ENCODE results near the gene KCNH1.

Gene KCNH1

DNA sequence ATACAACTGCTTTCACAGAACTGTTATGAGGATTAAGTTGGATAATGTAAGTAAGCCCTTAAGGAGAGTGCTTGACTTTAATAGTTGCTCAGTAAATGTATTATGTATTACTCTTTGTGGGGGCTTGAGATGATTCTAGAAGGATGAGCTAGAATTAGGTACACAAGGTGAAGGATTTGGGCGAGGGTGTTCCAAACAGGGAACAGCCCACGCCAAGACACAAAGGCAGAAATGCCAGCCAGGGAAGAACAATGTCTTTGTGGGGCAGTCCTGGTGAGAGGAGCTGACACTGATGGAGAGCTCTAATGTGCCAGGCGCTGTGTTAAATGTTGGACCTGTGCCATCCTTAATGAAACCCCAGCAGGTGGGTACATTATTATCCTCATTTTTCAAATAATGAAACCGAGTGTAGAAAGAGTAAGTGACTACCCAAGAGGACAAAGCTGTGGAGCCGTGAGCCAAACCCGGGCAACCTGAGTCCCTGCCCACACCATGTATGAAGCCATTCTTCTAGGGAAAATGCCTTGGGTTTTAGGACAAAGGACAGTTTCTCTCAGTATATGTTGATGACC is 442.8 kb downstream of the KCNH1 start:
- Histone ChIP-seq H3K9ac (no peak overlapping the region), H3K27me3 (ENCODE audit: insufficient read depth, low read depth) (no peaks in the 10 kb centered on the region), H3K79me2 (ENCODE audit: insufficient read depth, low read depth) (no peaks in the 10 kb centered on the region), H3K27ac (no peak overlapping the region), H3K4me2 (no peak overlapping the region), H4K20me1 (ENCODE audit: insufficient read depth) (no peaks in the 10 kb centered on the region), H3K36me3 (ENCODE audit: insufficient read depth) (no peaks in the 10 kb centered on the region), H3K4me3 (IDR thresholded peaks at IDR 0.05; ENCODE audit: insufficient read depth, low read depth, low read length) (no peak overlapping the region), H3K4me1 (ENCODE audit: low read depth, poor library complexity, severe bottlenecking) (peaks cover 30% of the 10 kb centered on the region), H2AFZ (ENCODE audit: low read depth) (no peak overlapping the region)
- TF ChIP-seq, protein P1, sequence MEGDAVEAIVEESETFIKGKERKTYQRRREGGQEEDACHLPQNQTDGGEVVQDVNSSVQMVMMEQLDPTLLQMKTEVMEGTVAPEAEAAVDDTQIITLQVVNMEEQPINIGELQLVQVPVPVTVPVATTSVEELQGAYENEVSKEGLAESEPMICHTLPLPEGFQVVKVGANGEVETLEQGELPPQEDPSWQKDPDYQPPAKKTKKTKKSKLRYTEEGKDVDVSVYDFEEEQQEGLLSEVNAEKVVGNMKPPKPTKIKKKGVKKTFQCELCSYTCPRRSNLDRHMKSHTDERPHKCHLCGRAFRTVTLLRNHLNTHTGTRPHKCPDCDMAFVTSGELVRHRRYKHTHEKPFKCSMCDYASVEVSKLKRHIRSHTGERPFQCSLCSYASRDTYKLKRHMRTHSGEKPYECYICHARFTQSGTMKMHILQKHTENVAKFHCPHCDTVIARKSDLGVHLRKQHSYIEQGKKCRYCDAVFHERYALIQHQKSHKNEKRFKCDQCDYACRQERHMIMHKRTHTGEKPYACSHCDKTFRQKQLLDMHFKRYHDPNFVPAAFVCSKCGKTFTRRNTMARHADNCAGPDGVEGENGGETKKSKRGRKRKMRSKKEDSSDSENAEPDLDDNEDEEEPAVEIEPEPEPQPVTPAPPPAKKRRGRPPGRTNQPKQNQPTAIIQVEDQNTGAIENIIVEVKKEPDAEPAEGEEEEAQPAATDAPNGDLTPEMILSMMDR (conservative IDR thresholded peaks at IDR 0.05; ENCODE audit: low read depth, low read length): no peak

DNA sequence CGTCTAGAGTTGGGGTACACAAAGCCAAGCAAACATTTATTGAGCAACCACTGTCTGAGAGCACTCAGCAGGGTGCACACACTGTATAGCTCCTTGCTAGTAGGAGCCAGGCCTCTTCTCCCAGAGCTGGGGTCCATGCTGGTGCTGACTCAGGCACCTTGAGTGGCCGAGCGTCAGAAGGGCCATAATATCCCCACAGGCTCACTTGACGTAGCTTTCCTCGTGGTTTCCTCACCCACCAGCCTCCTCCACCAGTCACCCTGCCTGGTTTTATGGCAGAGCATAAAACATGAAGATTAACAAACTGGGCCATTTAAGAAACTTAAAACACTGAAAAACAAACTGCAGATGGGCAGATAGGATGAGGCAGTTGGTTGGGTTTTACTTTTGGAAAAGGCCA is 443.7 kb downstream of the KCNH1 start:
- Histone ChIP-seq H2AFZ (ENCODE audit: low read depth) (no peak overlapping the region), H3K79me2 (ENCODE audit: insufficient read depth, low read depth) (no peaks in the 10 kb centered on the region), H3K27me3 (ENCODE audit: insufficient read depth, low read depth) (no peaks in the 10 kb centered on the region)

DNA sequence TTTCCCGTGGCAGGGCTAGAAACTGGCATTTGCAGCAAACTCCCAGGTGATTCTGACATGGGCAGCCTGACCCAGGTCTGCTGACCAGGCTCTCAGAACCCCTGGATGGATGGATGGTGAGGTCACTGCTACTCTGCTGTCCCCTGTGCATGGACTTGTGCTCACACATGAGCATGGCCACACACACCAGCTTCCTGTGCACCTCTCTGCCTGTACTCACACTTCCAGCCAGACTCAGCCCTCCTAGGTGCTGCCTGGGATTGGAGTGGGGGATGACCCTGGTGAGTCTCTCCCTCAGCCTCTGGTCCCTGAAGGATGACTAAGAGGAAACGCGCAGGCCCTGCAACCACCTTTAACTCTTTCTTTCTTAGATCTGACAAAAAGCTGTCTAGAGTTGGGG is 444.1 kb downstream of the KCNH1 start:
- Histone ChIP-seq H3K4me2 (no peak overlapping the region), H3K79me2 (ENCODE audit: insufficient read depth, low read depth) (no peaks in the 10 kb centered on the region), H3K27ac (no peak overlapping the region), H3K27me3 (ENCODE audit: insufficient read depth, low read depth) (no peaks in the 10 kb centered on the region), H4K20me1 (ENCODE audit: insufficient read depth) (no peaks in the 10 kb centered on the region), H3K4me3 (IDR thresholded peaks at IDR 0.05; ENCODE audit: insufficient read depth, low read depth, low read length) (no peak overlapping the region), H3K4me1 (ENCODE audit: low read depth, poor library complexity, severe bottlenecking) (peaks cover 30% of the 10 kb centered on the region), H3K9ac (no peak overlapping the region), H3K36me3 (ENCODE audit: insufficient read depth) (no peaks in the 10 kb centered on the region), H2AFZ (ENCODE audit: low read depth) (no peak overlapping the region)
- TF ChIP-seq, protein P1 (conservative IDR thresholded peaks at IDR 0.05; ENCODE audit: low read depth, low read length): no peak

More for the DNA sequence above, 443.7 kb downstream of the KCNH1 start:
- Histone ChIP-seq H4K20me1 (ENCODE audit: insufficient read depth) (no peaks in the 10 kb centered on the region), H3K27ac (no peak overlapping the region), H3K4me1 (ENCODE audit: low read depth, poor library complexity, severe bottlenecking) (peaks cover 30% of the 10 kb centered on the region), H3K36me3 (ENCODE audit: insufficient read depth) (no peaks in the 10 kb centered on the region), H3K4me3 (IDR thresholded peaks at IDR 0.05; ENCODE audit: insufficient read depth, low read depth, low read length) (no peak overlapping the region), H3K9ac (no peak overlapping the region), H3K4me2 (no peak overlapping the region)
- TF ChIP-seq, protein P1 (conservative IDR thresholded peaks at IDR 0.05; ENCODE audit: low read depth, low read length): no peak

DNA sequence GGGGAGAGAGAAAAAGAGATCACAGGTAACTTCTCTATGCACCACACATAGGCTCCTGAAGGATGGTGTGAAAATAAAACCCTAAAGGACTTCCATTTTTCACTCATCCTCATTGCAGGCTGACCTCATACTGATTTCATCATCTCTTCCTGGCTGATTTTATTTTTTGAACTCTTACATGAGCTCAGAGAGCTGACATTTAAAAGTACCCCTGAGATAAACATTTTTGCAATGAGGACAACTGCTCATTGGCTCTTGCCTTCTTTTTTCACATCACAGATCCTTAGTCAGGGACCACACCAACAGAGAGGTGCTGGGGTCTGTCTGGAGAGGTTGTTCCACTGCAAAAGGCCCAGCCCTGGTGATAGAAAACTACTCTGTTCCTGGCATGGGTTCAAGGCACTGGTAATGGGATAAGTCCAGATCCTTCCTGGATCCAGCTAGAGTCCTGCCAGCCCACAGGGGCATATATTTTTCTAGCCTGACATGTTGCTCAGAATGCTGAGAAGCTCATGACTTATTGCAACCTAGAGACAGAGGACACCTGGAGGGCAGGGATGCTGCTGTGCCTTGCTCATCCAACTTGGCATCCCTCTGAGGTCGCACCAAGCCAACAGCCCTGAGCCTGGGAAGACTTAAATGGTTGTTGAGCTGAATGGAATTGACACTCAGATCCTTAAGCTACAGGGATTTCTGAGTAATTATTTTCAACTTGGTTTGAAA is 445.3 kb downstream of the KCNH1 start:
- H4K20me1 ChIP-seq (ENCODE audit: insufficient read depth): no peaks in the 10 kb centered on the region
- H3K4me2 ChIP-seq: no peak overlapping the region; the same call in 1 of the 2 replicates
- H3K27me3 ChIP-seq (ENCODE audit: insufficient read depth, low read depth): no peaks in the 10 kb centered on the region
- H3K36me3 ChIP-seq (ENCODE audit: insufficient read depth): no peaks in the 10 kb centered on the region
- H3K4me3 ChIP-seq (IDR thresholded peaks at IDR 0.05; ENCODE audit: insufficient read depth, low read depth, low read length): no peak overlapping the region
- no peak overlapping the region for H3K27ac ChIP-seq
- TF ChIP-seq, protein P1 (conservative IDR thresholded peaks at IDR 0.05; ENCODE audit: low read depth, low read length): no peak
- no peak overlapping the region for H3K9ac ChIP-seq
- peaks cover 40% of the 10 kb centered on the region for H3K4me1 ChIP-seq (ENCODE audit: low read depth, poor library complexity, severe bottlenecking)
- no peaks in the 10 kb centered on the region for H3K79me2 ChIP-seq (ENCODE audit: insufficient read depth, low read depth)
- H2AFZ ChIP-seq (ENCODE audit: low read depth): no peak overlapping the region
